Neural cell (in vitro differentiated cells): ENCODE results near the gene CAMK2B. TPM values are rescaled to one million over a fixed set of nuclear protein-coding genes. Genes with fewer than 3 reads are reported as not detected.

ENCODE experiments used
- H2AFZ ChIP-seq: fragments of 200-600, 300-800 bp; sonication (generic), shearing (Covaris generic); 2 replicates; pipeline ENCODE4 v1.6.0; 2014; ENCODE audit warnings: low read depth, mild to moderate bottlenecking, antibody characterized with exemption, low read length, moderate library complexity
- H3F3A ChIP-seq: fragments of 200-600 bp; shearing (Covaris generic); 2 replicates; pipeline ENCODE4 v1.6.1; 2016; ENCODE audit warnings: mild to moderate bottlenecking, moderate library complexity, mixed read lengths, antibody characterized with exemption, low read length; ENCODE audit not compliant: insufficient read depth, poor library complexity, severe bottlenecking
- H3K27ac ChIP-seq: fragments of 200-600, 300-800 bp; sonication (generic), shearing (Covaris generic); 2 replicates; pipeline ENCODE4 v1.5.1; 2014; ENCODE audit warnings: mild to moderate bottlenecking, low read length, moderate library complexity
- H3K27me3 ChIP-seq: fragments of 300-800, 200-600 bp; sonication (generic), shearing (Covaris generic); 2 replicates; pipeline ENCODE4 v1.6.0; 2014; ENCODE audit warnings: mild to moderate bottlenecking, low read depth, low read length, moderate library complexity; ENCODE audit not compliant: insufficient read depth
- H3K36me3 ChIP-seq: fragments of 300-800, 200-600 bp; sonication (generic), shearing (Covaris generic); 2 replicates; pipeline ENCODE4 v1.5.1; 2014; ENCODE audit warnings: mild to moderate bottlenecking, antibody characterized with exemption, low read length, moderate library complexity; ENCODE audit not compliant: insufficient read depth
- H3K4me2 ChIP-seq: fragments of 300-800, 200-600 bp; sonication (generic), shearing (Covaris generic); 2 replicates; pipeline ENCODE4 v1.6.0; 2014; ENCODE audit warnings: mild to moderate bottlenecking, low read length
- H3K4me3 ChIP-seq: fragments of 300-800, 200-600 bp; sonication (generic), shearing (Covaris generic); 2 replicates; pipeline ENCODE4 v1.5.1; 2014; ENCODE audit warnings: mild to moderate bottlenecking, low read length, moderate library complexity
- H3K79me2 ChIP-seq: fragments of 200-600 bp; shearing (Covaris generic); replicated peaks from 2 replicates; pipeline ENCODE4 v1.6.0; 2014; ENCODE audit warnings: mild to moderate bottlenecking, low read length, moderate library complexity; ENCODE audit not compliant: insufficient read depth
- H3K9ac ChIP-seq: fragments of 300-800, 200-600 bp; sonication (generic), shearing (Covaris generic); 2 replicates; pipeline ENCODE4 v1.6.1; 2016; ENCODE audit warnings: mild to moderate bottlenecking, low read length, mixed read lengths
- H3K9me2 ChIP-seq: fragments of 200-600 bp; shearing (Covaris generic); 2 replicates; pipeline ENCODE4 v1.6.1; 2016; ENCODE audit warnings: mild to moderate bottlenecking, low read length, mixed read lengths; ENCODE audit not compliant: insufficient read depth
- H3K9me3 ChIP-seq: fragments of 200-600, 300-800 bp; sonication (generic), shearing (Covaris generic); 2 replicates; pipeline ENCODE4 v1.6.1; 2016; ENCODE audit warnings: mild to moderate bottlenecking, mixed run types, low read length, moderate library complexity, mixed read lengths
- H4K20me1 ChIP-seq: fragments of 200-600 bp; shearing (Covaris generic); 2 replicates; pipeline ENCODE4 v1.6.1; 2016; ENCODE audit warnings: mild to moderate bottlenecking, mixed run types; ENCODE audit not compliant: insufficient read depth
- EP300 ChIP-seq: fragments of 450-650 bp; conservative IDR thresholded peaks from 2 replicates; pipeline ENCODE4 v1.6.1; 2014; ENCODE audit warnings: antibody characterized with exemption, mild to moderate bottlenecking, moderate library complexity; ENCODE audit not compliant: poor library complexity, severe bottlenecking
- EZH2 ChIP-seq: fragments of 200-600, 300-800 bp; shearing (Covaris generic), sonication (generic); IDR thresholded peaks from 2 replicates; pipeline ENCODE4 v1.6.1; 2014; ENCODE audit warnings: antibody characterized with exemption, low read length, borderline replicate concordance, mild to moderate bottlenecking; ENCODE audit not compliant: insufficient read depth, poor library complexity, severe bottlenecking
- MXI1 ChIP-seq: fragments of 450-650 bp; conservative IDR thresholded peaks from 2 replicates; pipeline ENCODE4 v1.6.1; 2014; ENCODE audit warnings: antibody characterized with exemption, mild to moderate bottlenecking; ENCODE audit not compliant: poor library complexity, severe bottlenecking
- POLR2AphosphoS5 ChIP-seq: IDR thresholded peaks from 2 replicates; pipeline ENCODE4 v1.6.1; 2012
- RAD21 ChIP-seq: fragments of 450-650 bp; conservative IDR thresholded peaks from 2 replicates; pipeline ENCODE4 v1.6.1; 2014; ENCODE audit warnings: antibody characterized with exemption, mild to moderate bottlenecking, moderate library complexity
- SMC3 ChIP-seq: fragments of 450-650 bp; conservative IDR thresholded peaks from 2 replicates; pipeline ENCODE4 v1.6.1; 2014; ENCODE audit warnings: antibody characterized with exemption, mild to moderate bottlenecking, moderate library complexity; ENCODE audit not compliant: poor library complexity
- TAF1 ChIP-seq: IDR thresholded peaks from 2 replicates; pipeline ENCODE4 v1.6.1; 2012; ENCODE audit warnings: low read depth
- polyA plus RNA-seq: library from polyadenylated mRNA; depleted of rRNA; stranded (reverse); fragments of >200 nt; gene quantifications from 2 replicates; pipeline ENCODE4 v1.2.3, GENCODE V29; 2014
- TF ChIP-seq, protein P1 (sequence below): fragments of 450-650 bp; IDR thresholded peaks from 2 replicates; pipeline ENCODE4 v1.5.1; 2014; ENCODE audit warnings: antibody characterized with exemption, mild to moderate bottlenecking, moderate library complexity; ENCODE audit not compliant: poor library complexity, severe bottlenecking
- TF ChIP-seq, protein P2 (sequence below): IDR thresholded peaks from 2 replicates; pipeline ENCODE4 v1.6.1; 2012; ENCODE audit warnings: borderline replicate concordance

CAMK2B gene
- polyA plus RNA-seq, 1 donor from 2014 or later, result 67.3 TPM

DNA sequence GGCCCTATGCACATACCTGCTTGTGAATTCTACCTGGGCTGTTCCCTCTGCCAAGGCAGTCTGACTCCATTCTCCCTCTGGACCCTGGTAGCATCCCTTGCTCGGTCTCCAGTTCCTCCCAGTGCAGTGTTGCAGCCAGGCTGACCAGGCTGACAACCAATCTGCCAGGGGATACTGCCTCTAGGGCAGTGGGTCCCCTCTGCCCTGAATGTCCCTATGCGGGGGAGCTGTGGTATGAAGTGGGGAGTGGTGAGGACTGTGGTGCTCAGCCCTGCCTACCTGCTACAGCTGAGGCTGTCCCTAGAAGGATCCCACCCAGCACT lies 48.0 kb upstream of the CAMK2B start:
- Histone ChIP-seq H3K27me3 (no peaks in the 10 kb centered on the region), H3K4me2 (no peak overlapping the region), H3K4me3 (no peak overlapping the region), H3K9me2 (no peaks in the 10 kb centered on the region), H4K20me1 (no peaks in the 10 kb centered on the region), H3K9me3 (no peaks in the 10 kb centered on the region), H3K9ac (no peak overlapping the region), H3K79me2 (no peaks in the 10 kb centered on the region), H2AFZ (no peak overlapping the region), H3K27ac (no peak overlapping the region), H3K36me3 (no peaks in the 10 kb centered on the region), H3F3A (no peaks in the 10 kb centered on the region)
- TF ChIP-seq EP300 (no peak), POLR2AphosphoS5 (no peak), RAD21 (no peak), EZH2 (no peak), TAF1 (no peak), MXI1 (no peak), SMC3 (no peak)
- TF ChIP-seq, protein P1, sequence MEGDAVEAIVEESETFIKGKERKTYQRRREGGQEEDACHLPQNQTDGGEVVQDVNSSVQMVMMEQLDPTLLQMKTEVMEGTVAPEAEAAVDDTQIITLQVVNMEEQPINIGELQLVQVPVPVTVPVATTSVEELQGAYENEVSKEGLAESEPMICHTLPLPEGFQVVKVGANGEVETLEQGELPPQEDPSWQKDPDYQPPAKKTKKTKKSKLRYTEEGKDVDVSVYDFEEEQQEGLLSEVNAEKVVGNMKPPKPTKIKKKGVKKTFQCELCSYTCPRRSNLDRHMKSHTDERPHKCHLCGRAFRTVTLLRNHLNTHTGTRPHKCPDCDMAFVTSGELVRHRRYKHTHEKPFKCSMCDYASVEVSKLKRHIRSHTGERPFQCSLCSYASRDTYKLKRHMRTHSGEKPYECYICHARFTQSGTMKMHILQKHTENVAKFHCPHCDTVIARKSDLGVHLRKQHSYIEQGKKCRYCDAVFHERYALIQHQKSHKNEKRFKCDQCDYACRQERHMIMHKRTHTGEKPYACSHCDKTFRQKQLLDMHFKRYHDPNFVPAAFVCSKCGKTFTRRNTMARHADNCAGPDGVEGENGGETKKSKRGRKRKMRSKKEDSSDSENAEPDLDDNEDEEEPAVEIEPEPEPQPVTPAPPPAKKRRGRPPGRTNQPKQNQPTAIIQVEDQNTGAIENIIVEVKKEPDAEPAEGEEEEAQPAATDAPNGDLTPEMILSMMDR, result no peak
- TF ChIP-seq, protein P2, sequence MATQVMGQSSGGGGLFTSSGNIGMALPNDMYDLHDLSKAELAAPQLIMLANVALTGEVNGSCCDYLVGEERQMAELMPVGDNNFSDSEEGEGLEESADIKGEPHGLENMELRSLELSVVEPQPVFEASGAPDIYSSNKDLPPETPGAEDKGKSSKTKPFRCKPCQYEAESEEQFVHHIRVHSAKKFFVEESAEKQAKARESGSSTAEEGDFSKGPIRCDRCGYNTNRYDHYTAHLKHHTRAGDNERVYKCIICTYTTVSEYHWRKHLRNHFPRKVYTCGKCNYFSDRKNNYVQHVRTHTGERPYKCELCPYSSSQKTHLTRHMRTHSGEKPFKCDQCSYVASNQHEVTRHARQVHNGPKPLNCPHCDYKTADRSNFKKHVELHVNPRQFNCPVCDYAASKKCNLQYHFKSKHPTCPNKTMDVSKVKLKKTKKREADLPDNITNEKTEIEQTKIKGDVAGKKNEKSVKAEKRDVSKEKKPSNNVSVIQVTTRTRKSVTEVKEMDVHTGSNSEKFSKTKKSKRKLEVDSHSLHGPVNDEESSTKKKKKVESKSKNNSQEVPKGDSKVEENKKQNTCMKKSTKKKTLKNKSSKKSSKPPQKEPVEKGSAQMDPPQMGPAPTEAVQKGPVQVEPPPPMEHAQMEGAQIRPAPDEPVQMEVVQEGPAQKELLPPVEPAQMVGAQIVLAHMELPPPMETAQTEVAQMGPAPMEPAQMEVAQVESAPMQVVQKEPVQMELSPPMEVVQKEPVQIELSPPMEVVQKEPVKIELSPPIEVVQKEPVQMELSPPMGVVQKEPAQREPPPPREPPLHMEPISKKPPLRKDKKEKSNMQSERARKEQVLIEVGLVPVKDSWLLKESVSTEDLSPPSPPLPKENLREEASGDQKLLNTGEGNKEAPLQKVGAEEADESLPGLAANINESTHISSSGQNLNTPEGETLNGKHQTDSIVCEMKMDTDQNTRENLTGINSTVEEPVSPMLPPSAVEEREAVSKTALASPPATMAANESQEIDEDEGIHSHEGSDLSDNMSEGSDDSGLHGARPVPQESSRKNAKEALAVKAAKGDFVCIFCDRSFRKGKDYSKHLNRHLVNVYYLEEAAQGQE, result no peak

DNA sequence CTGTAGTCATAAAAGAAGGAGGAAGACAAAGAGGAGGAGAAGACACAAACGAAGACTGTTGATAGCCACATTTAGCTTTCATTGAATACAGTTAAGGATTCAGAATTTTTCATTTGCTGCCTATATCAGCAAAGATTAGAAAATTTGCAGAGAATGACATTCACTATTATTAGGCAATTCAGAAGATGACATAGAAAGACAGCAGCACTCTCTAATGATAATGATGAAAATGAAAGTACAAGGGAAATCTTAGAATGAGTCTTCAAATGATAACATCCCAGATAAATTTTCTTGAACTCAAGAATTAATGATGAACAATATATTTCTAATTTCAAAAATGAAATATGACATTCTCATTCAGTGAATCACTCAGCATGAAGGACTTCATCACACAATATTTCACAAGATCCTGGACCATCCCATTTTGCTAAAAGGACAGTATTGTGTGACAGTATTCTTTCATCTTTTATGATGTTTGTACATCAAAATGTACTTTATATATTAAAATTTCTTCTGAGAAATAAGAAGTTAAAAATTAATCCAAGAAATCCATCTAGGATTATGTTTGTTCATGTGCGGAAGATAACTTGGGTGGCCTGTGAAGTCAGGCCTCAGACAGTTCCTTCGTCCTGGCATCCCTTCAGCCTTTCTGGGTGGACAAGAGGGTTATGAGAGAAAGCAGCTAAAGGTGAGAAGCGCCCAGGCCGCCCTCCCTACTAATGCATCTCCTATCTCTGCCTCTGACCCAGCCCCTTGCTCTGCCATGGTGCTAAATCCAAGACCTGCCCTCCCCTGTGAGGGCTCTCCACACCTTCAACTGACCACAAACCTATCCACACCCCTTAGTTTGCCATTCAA lies 47.4 kb upstream of the CAMK2B start:
- TF ChIP-seq EZH2 (no peak), MXI1 (no peak), EP300 (no peak)
- no peaks in the 10 kb centered on the region for H3F3A ChIP-seq
- H3K36me3 ChIP-seq, result no peaks in the 10 kb centered on the region
- no peaks in the 10 kb centered on the region for H3K9me2 ChIP-seq
- H3K9me3 ChIP-seq, result no peaks in the 10 kb centered on the region
- H3K79me2 ChIP-seq, result no peaks in the 10 kb centered on the region
- H3K4me2 ChIP-seq, result no peak overlapping the region
- no peaks in the 10 kb centered on the region for H3K27me3 ChIP-seq
- H3K4me3 ChIP-seq, result no peak overlapping the region
- H4K20me1 ChIP-seq, result no peaks in the 10 kb centered on the region
- no peak overlapping the region for H3K27ac ChIP-seq
- H3K9ac ChIP-seq, result no peak overlapping the region
- H2AFZ ChIP-seq, result no peak overlapping the region
